Epithelial cell of alveolus of lung (primary cell): ENCODE measurements around the gene MAB21L2. TPM values are rescaled to one million over a fixed set of nuclear protein-coding genes. Genes with fewer than 3 reads are reported as not detected.

Experiments
- total RNA-seq: library from RNA; depleted of rRNA; stranded (reverse); fragments of >200 nt; gene quantifications from 2 replicates; pipeline ENCODE4 v1.2.1, GENCODE V29; 2015

The MAB21L2 gene
- 0.26 TPM in 1 of 2 replicates, not detected in the other for total RNA-seq

GRCh38 chr4:150582146-150582872, at the start of gene MAB21L2:
MAB21L2 (plus strand) TSS chr4:150582151; CDS start chr4:150583030, 879 bp downstream.

